Uterus (tissue), 2 donors: ENCODE results near the gene THSD7B.

Experiments
- POLR2A ChIP-seq, 2 donors: fragments of 450-650 bp; IDR thresholded peaks; one replicate each; pipeline ENCODE4 v1.6.1; 2016; ENCODE audit warnings: antibody characterized with exemption in 2 of 2, mild to moderate bottlenecking in 1 of 2, moderate library complexity in 1 of 2
- TF ChIP-seq, protein P1 (sequence below), 4 experiments: fragments of 200-600 bp in 2 of 4; fragments of 450-650 bp in 2 of 4; sonication (generic) in 2 of 4; IDR thresholded peaks; one replicate each; pipeline ENCODE4 v1.5.1; 2016 to 2019; ENCODE audit warnings: antibody characterized with exemption in 4 of 4, mild to moderate bottlenecking in 2 of 4, moderate library complexity in 1 of 4

DNA sequence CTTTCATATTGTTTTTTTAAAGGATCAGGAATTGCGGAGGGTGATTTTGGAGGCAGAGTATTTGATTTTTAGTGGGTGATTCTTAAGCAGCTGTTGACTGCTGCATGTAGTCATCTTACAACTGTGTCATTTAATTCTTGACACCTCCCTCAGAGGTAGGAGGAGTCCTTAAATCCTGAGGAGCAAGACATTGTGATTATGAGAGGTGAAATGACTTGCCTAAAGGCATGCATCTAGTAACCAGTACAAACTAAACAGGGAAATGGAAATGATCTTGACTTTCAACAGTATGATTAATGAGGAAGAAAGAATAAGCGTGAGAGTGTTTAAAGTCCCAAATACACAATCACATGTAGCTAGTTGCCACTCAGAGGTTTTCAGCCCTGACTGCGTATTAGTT lies 440.7 kb downstream of the THSD7B start:
- TF ChIP-seq, protein P1, sequence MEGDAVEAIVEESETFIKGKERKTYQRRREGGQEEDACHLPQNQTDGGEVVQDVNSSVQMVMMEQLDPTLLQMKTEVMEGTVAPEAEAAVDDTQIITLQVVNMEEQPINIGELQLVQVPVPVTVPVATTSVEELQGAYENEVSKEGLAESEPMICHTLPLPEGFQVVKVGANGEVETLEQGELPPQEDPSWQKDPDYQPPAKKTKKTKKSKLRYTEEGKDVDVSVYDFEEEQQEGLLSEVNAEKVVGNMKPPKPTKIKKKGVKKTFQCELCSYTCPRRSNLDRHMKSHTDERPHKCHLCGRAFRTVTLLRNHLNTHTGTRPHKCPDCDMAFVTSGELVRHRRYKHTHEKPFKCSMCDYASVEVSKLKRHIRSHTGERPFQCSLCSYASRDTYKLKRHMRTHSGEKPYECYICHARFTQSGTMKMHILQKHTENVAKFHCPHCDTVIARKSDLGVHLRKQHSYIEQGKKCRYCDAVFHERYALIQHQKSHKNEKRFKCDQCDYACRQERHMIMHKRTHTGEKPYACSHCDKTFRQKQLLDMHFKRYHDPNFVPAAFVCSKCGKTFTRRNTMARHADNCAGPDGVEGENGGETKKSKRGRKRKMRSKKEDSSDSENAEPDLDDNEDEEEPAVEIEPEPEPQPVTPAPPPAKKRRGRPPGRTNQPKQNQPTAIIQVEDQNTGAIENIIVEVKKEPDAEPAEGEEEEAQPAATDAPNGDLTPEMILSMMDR (IDR thresholded peaks at IDR 0.05): no peak
- TF ChIP-seq POLR2A (IDR thresholded peaks at IDR 0.05): no peak
